GM11168 (cell line): ENCODE data around the gene CAPN8.

Experiments used
- in situ Hi-C: fragments of 300-500 bp; cut with MboI; formaldehyde crosslinking; loops from one replicate; pipeline ENCODE4 v1.12.0; 2022; ENCODE audit warnings: low sequenced_read_pairs; ENCODE audit not compliant: unreplicated experiment

CAPN8 gene

DNA sequence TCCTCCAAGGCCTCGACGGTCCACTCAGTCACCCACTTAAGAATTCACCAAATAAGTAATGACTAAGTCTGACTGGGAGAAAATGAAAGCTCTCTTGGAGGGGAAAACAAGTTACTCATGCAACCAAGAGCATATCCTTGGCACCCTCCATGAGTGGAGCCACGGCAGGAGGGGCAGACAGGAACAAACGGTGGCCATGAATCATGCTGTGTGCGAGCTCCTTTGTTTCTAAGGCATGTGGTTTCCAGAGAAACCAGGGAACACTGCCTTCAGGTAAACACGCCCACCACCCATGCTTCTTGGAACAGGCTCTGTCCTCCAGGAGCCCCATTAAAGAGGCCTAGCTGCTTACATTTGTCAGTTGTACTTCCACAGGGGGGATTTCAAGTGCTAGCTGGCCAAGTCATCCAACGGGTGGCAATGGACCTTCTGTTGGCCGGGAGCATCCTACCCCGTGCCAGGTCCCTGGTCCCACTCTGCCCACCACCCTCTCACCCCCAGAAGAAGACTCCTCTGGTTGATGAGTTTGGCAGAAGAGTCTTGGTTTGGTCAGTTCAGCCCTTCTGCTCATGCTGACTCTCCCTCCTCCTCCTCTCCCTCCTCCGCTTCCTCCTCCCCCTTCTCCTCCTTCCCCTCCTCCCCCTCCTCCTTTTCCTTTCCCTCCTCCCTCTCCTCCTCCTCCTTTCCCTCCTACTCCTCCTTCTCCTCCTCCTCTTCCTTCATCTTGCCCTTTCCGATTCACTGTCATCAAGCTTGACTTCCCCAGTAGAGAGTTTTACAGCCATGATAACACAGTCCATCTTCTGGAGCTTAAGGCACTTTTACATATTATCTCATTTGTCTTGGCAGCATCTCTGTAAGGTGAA lies 164.7 kb downstream of the CAPN8 start:
- in situ Hi-C loops: no loop called here

DNA sequence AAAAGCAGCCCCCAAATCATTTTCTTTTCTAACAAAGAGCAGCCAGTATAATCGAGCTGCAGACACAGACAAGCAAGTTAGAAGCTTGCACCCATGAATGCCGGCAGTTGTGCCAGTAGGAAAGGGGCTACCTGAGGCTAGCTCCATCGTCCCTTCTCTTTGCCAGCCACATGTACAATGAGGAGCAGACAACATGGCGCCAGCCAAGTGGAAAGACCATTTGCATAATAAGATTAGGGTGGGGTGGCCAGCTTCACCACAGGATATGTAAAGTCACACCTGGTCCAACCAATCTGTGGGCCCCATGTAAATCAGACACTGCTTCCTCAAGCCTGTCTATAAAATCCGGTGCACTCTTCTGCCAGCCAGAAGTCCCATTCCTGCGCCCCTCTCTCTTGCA lies 168.6 kb downstream of the CAPN8 start:
- in situ Hi-C loops: no loop called here

GRCh38 chr1:223494926-223495645 lies 170.4 kb downstream of the CAPN8 start:
- in situ Hi-C loops: no loop called here

- in situ Hi-C loops: no loop called here
These were observed 173.5 kb downstream of the CAPN8 start for GRCh38 chr1:223492044-223492443.
